8988T (cell line): ENCODE data around the gene ZNF530.
A peak's percentile ranks its signal among the peaks of the same experiment; 100 is the strongest.

Experiments used
- DNase-seq: peaks from one replicate; pipeline ENCODE4 v3.0.0; 2011

ZNF530 gene

DNA sequence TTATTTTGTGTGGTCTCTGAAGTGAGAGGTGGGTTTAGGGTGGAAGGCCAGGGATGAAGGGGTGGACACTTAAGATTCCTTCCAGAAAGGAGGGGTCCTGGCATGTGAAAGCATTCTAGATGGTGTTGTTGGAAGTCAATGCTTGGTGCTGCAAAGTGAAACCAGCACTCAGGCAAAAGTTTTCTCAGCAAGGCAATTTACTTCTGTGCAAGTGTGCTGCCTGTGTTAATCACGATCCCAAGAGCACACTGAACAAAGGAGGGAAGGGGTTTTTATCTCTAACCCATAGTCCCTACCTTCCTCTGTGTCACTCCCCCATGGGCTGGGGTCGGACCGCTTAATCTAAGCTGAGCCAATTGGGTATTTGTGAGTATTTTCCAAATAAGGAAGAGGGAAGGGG is 15.7 kb downstream of the ZNF530 start:
- no peak for DNase-seq

- DNase-seq, result no peak
These were observed 21.1 kb downstream of the ZNF530 start for GRCh38 chr19:57620673-57621348.

GRCh38 chr19:57623091-57623490 is 23.4 kb downstream of the ZNF530 start:
- no peak for DNase-seq

GRCh38 chr19:57632987-57633831 is 33.5 kb downstream of the ZNF530 start, which contains the start of gene ZNF211:
Gene ZNF211 (plus strand): TSS chr19:57633168. CDS start chr19:57633347, 179 bp downstream.
- peak; percentile 38 for DNase-seq

GRCh38 chr19:57633832-57634131 is 34.1 kb downstream of the ZNF530 start:
- DNase-seq, result no peak

DNA sequence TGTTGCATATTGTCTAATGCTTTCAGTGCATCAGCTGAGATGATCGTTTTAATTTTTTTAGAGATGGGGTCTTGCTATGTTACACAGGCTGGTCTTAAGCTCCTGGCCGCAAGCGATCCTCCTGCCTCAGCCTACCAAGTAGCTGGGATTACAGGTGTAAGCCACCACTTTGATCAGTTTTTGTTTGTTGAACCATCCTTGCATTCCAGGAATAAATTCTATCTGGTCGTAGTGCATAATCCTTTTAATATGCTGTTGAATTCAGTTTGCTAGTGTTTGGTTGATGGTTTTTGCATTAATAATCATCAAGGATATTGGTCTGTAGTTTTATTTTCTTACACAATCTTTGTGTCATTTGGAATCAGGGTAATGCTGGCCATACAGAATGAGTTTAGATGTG is 37.7 kb downstream of the ZNF530 start:
- DNase-seq, result no peak

GRCh38 chr19:57641715-57642234 is 42.1 kb downstream of the ZNF530 start:
- no peak for DNase-seq

DNA sequence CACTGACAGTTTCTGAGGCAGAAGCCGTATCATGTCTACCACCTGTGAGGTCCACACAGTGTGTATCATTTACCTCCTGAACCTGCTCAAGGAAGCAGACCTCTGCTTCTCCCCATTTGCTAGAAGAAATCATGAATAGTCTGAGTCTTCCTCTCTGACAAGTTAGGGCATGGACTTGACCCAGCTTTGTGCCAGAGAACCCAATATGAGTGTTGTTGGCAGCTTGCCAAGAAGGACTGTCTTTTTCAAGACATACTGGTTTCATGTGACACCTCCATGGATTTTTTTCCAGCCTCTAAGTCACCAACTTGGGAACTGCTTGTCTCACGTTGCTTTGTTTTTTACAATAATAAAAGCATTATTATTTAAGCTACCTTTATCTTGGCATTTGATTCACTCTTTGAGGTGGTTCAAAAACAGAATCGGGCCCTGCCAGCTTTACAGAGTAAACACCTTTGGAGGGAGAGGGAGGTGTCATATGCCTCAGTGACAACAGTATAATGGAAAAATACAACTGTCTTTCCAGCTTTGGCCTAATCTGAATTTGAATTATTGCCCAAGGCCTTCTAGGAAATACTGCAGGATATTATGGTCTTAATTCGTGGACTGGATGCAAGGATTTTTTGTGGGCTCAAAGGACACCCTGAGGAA is 42.8 kb downstream of the ZNF530 start:
- DNase-seq, result no peak

GRCh38 chr19:57643734-57644133 is 44.0 kb downstream of the ZNF530 start:
- no peak for DNase-seq

- DNase-seq, result no peak
These were observed 48.8 kb downstream of the ZNF530 start for GRCh38 chr19:57648331-57649003.

GRCh38 chr19:57651654-57651996 is 51.9 kb downstream of the ZNF530 start:
- DNase-seq, result no peak

DNA sequence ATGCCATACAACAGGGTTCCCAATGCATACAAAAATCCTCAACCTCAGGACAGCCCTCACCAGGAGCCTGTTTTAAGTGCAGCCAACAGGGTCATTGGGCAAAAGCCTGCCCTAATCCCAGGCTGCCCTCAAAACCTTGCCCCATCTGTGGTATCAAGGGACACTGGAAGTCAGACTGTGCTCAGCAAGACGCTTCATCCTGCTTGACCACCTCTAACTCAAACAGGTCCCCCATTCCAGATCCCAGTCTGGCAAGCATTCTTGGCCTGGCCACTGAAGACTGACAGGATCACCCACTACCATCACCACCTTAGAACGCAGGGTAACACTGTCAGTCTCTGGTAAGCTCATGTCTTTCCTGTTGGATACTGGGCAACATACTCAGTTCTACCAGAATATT is 54.0 kb downstream of the ZNF530 start:
- DNase-seq, result no peak

- DNase-seq, result no peak
These were observed 55.8 kb downstream of the ZNF530 start for GRCh38 chr19:57655443-57655842.

DNA sequence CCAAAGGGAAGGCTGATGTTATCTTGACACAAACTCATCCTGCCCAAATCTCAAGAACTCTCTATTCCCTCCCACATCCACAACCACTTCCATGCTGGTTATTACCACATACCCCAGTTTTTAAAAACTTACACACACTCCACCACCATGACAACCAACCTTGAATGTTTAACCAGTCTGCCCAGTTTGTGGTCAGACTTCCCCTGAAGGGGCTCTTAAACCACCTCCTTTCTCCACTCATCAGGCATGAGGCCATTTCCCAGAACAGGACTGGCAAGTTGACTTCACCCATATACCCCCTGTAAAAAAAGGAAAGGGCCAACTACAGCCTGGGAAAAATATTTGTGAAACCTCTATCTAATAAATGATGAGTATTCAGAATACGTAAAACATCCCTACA is 56.7 kb downstream of the ZNF530 start:
- no peak for DNase-seq
